ENCODE data around the gene TRIM46.

- no peak for TF ChIP-seq USF2 (IDR thresholded peaks at IDR 0.05)
- TF ChIP-seq CTCF (IDR thresholded peaks at IDR 0.05), result no peak
- no peak for TF ChIP-seq EHMT2 (IDR thresholded peaks at IDR 0.05; ENCODE audit: low read depth)
- TF ChIP-seq ZC3H11A (IDR thresholded peaks at IDR 0.05), result no peak
- TF ChIP-seq BHLHE40 (IDR thresholded peaks at IDR 0.05; ENCODE audit: low read depth, low read length), result no peak
- TF ChIP-seq RFX5 (IDR thresholded peaks at IDR 0.05), result no peak
- TF ChIP-seq POLR2A (IDR thresholded peaks at IDR 0.05; ENCODE audit: low read length), result no peak
- no peak for TF ChIP-seq MAZ (IDR thresholded peaks at IDR 0.05; ENCODE audit: borderline replicate concordance, low read depth, low read length)
- TF ChIP-seq BCL3 (IDR thresholded peaks at IDR 0.05), result no peak
- TF ChIP-seq JUNB (IDR thresholded peaks at IDR 0.05), result no peak
- TF ChIP-seq RAD21 (conservative IDR thresholded peaks at IDR 0.05 in 1 of 2, IDR thresholded peaks at IDR 0.05 in 1 of 2), result no peak
- no peak for TF ChIP-seq ESRRA (IDR thresholded peaks at IDR 0.05; ENCODE audit: borderline replicate concordance, low read length)
- TF ChIP-seq REST (IDR thresholded peaks at IDR 0.05), result no peak
Measured at GRCh38 chr1:155186794-155187455, 13.3 kb downstream of the TRIM46 start.
